ENCODE data around the gene TRMT10A. TPM values are rescaled to one million over a fixed set of nuclear protein-coding genes. Genes with fewer than 3 reads are reported as not detected.

The TRMT10A gene
- total RNA-seq, 2 experiments from 2014 or later, result 7.7 to 8.0 TPM

GRCh38 chr4:99510721-99511120 is 53.1 kb downstream of the TRMT10A start, which contains the start of gene C4orf17:
Gene C4orf17 (plus strand): TSS chr4:99511021. CDS start chr4:99513082, 2,061 bp downstream.
- no peak for TF ChIP-seq CTCF (IDR thresholded peaks at IDR 0.05)
- DNase-seq (no peak), ATAC-seq (no peak)
- no peak within 1 kb of the TSS for H3K27ac Mint-ChIP-seq
- H3K4me1 Mint-ChIP-seq (ENCODE audit: low read depth), result peaks cover 36% of the 10 kb centered on the region
- ChIA-PET CTCF (interaction anchor here (0.9 kb wide), 1 partner anchor 297 kb away, joined by 3 read pairs; no protein-coding TSS in a partner anchor), POLR2A (no interaction called here)
- intact Hi-C loops (cut with micrococcal nuclease), result no loop called here
- no peak within 1 kb of the TSS for H3K4me3 Mint-ChIP-seq
- peaks cover 3% of the 10 kb centered on the region for H3K27me3 Mint-ChIP-seq
- H3K36me3 Mint-ChIP-seq (ENCODE audit: low read depth), result no peaks in the 10 kb centered on the region
- no peaks in the 10 kb centered on the region for H3K9me3 Mint-ChIP-seq

GRCh38 chr4:99507762-99508161 is 56.1 kb downstream of the TRMT10A start:
- Mint-ChIP-seq H3K4me1 (ENCODE audit: low read depth) (peaks cover 47% of the 10 kb centered on the region), H3K4me3 (no peak overlapping the region), H3K9me3 (no peaks in the 10 kb centered on the region), H3K36me3 (ENCODE audit: low read depth) (no peaks in the 10 kb centered on the region), H3K27ac (peak overlapping the region; percentile 85), H3K27me3 (no peaks in the 10 kb centered on the region)
- ATAC-seq (peak; percentile 90), DNase-seq (peak; percentile 45)
- intact Hi-C loops (cut with micrococcal nuclease), result no loop called here
- CTCF ChIA-PET, result interaction anchor here (1.0 to 1.4 kb wide), 2 partner anchors 21 to 37 kb away, joined by 3 read pairs; no protein-coding TSS in a partner anchor
- TF ChIP-seq CTCF (IDR thresholded peaks at IDR 0.05), result no peak
- POLR2A ChIA-PET, result interaction anchor here (0.9 kb wide), 1 partner anchor 56 kb away, joined by 3 read pairs; the partner anchor contains the start of gene TRMT10A

- H3K9me3 Mint-ChIP-seq, result no peaks in the 10 kb centered on the region
- no peak for DNase-seq
- no peaks in the 10 kb centered on the region for H3K27me3 Mint-ChIP-seq
- intact Hi-C loops (cut with micrococcal nuclease), result no loop called here
- POLR2A ChIA-PET, result interaction anchor here (0.9 kb wide), 1 partner anchor 56 kb away, joined by 3 read pairs; the partner anchor contains the start of gene TRMT10A
- no peak for TF ChIP-seq CTCF (IDR thresholded peaks at IDR 0.05)
- no peak overlapping the region for H3K4me3 Mint-ChIP-seq
- H3K36me3 Mint-ChIP-seq (ENCODE audit: low read depth), result no peaks in the 10 kb centered on the region
- H3K4me1 Mint-ChIP-seq (ENCODE audit: low read depth), result peaks cover 47% of the 10 kb centered on the region
- CTCF ChIA-PET, result interaction anchor here (1.0 to 1.4 kb wide), 2 partner anchors 22 to 37 kb away, joined by 3 read pairs; no protein-coding TSS in a partner anchor
- H3K27ac Mint-ChIP-seq, result peak overlapping the region; percentile 85
- peak; percentile 64 for ATAC-seq
Observed at GRCh38 chr4:99507349-99507748, 56.5 kb downstream of the TRMT10A start.

- Mint-ChIP-seq H3K27ac (peak overlapping the region; percentile 85), H3K36me3 (ENCODE audit: low read depth) (no peaks in the 10 kb centered on the region), H3K4me3 (no peak overlapping the region), H3K9me3 (no peaks in the 10 kb centered on the region), H3K27me3 (no peaks in the 10 kb centered on the region), H3K4me1 (ENCODE audit: low read depth) (peaks cover 47% of the 10 kb centered on the region)
- POLR2A ChIA-PET, result no interaction called here
- intact Hi-C loops (cut with micrococcal nuclease), result no loop called here
- ATAC-seq (no peak), DNase-seq (no peak)
- peak; percentile 15 for TF ChIP-seq CTCF (IDR thresholded peaks at IDR 0.05)
- CTCF ChIA-PET, result no interaction called here
Observed at GRCh38 chr4:99506781-99507180, 57.1 kb downstream of the TRMT10A start.

GRCh38 chr4:99504804-99505502 is 58.9 kb downstream of the TRMT10A start:
- H3K36me3 Mint-ChIP-seq (ENCODE audit: low read depth), result no peaks in the 10 kb centered on the region
- ATAC-seq, result no peak
- H3K4me1 Mint-ChIP-seq (ENCODE audit: low read depth), result peaks cover 47% of the 10 kb centered on the region
- POLR2A ChIA-PET, result no interaction called here
- TF ChIP-seq CTCF (IDR thresholded peaks at IDR 0.05), result no peak
- no peaks in the 10 kb centered on the region for H3K27me3 Mint-ChIP-seq
- peak; percentile 13 for DNase-seq
- intact Hi-C loops (cut with micrococcal nuclease), result no loop called here
- CTCF ChIA-PET, result interaction anchor here (1.6 to 1.9 kb wide), 2 partner anchors 41 to 303 kb away, joined by 3 to 5 read pairs; no protein-coding TSS in a partner anchor
- no peaks in the 10 kb centered on the region for H3K9me3 Mint-ChIP-seq
- no peak overlapping the region for H3K4me3 Mint-ChIP-seq
- H3K27ac Mint-ChIP-seq, result no peak overlapping the region
